Measurements from ENCODE around the gene AMH. TPM values are rescaled to one million over a fixed set of nuclear protein-coding genes. Genes with fewer than 3 reads are reported as not detected.

Gene AMH
- total and polyA plus RNA-seq, 4 donors, result 0.08 to 0.59 (median 0.47) TPM; not detected in 1

DNA sequence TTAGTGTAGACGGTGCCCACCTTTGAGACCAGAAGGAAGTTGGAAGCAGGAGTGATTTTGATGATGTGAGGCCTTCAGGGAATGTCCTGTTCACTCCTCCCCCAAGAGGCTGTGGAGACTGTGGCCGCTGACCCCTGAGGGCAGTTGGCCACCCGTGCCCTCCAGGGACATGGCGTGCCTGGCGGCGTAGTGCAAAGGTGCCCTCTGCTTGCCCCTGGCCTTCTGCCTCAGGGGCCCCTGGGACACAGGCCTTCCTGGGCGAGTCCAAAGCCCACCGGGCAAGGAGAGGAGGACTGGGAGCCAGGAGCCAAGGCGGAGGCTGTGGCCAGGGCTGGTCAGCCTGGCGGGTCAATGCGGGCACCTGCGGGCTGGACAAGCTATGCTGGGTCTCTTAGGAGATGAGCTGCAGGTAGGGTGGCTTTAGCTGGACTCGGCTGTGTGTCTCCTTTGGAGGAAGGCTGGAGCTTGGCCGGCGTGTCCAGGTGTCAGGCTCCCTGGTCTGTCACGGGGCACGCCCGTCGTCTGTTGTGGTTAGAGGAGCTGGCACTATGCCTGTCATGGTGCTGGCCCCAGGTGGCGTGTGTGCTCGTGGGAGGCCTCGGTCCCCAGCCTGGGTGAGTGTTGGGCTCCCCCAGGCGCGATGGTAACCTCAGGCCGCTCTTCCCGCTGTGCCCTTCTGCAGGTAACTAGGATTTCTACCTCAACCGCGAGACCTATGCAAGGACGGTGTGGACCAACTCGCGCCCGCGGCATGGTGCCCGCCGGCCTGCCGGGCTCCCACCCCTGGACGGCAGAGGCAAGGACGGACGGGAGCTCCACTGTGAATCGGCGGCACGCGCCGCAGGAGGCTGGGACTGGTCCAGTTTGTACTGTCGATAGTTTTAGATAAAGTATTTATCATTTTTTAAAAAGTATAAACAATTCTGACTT is 19.8 kb upstream of the AMH start:
- H3K36me3 ChIP-seq (ENCODE audit: control insufficient read depth in 4 of 4, insufficient read depth in 3 of 4, low read depth in 1 of 4, low read length in 3 of 4), result peaks cover 0 to 26% (median 13%) of the 10 kb centered on the region in 4 donors
- peak overlapping the region; percentile 44 to 82 for H3K27ac ChIP-seq (ENCODE audit: low read depth in 1 of 2, low read length in 2 of 2)
- TF ChIP-seq, protein P1, sequence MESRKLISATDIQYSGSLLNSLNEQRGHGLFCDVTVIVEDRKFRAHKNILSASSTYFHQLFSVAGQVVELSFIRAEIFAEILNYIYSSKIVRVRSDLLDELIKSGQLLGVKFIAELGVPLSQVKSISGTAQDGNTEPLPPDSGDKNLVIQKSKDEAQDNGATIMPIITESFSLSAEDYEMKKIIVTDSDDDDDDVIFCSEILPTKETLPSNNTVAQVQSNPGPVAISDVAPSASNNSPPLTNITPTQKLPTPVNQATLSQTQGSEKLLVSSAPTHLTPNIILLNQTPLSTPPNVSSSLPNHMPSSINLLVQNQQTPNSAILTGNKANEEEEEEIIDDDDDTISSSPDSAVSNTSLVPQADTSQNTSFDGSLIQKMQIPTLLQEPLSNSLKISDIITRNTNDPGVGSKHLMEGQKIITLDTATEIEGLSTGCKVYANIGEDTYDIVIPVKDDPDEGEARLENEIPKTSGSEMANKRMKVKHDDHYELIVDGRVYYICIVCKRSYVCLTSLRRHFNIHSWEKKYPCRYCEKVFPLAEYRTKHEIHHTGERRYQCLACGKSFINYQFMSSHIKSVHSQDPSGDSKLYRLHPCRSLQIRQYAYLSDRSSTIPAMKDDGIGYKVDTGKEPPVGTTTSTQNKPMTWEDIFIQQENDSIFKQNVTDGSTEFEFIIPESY (IDR thresholded peaks at IDR 0.05), result no peak
- TF ChIP-seq, protein P2, sequence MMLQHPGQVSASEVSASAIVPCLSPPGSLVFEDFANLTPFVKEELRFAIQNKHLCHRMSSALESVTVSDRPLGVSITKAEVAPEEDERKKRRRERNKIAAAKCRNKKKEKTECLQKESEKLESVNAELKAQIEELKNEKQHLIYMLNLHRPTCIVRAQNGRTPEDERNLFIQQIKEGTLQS (IDR thresholded peaks at IDR 0.05), result no peak
- TF ChIP-seq FOXA1 (IDR thresholded peaks at IDR 0.05), result no peak
- peak; percentile 72 to 93 for TF ChIP-seq HNF4A (conservative IDR thresholded peaks at IDR 0.05)
- peak; percentile 46 for TF ChIP-seq SP1 (IDR thresholded peaks at IDR 0.05)
- no peak for TF ChIP-seq NR2F2 (IDR thresholded peaks at IDR 0.05)
- TF ChIP-seq, protein P3, sequence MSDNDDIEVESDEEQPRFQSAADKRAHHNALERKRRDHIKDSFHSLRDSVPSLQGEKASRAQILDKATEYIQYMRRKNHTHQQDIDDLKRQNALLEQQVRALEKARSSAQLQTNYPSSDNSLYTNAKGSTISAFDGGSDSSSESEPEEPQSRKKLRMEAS (IDR thresholded peaks at IDR 0.05), result no peak
- no peak for TF ChIP-seq RAD21 (IDR thresholded peaks at IDR 0.05)
- TF ChIP-seq, protein P4, sequence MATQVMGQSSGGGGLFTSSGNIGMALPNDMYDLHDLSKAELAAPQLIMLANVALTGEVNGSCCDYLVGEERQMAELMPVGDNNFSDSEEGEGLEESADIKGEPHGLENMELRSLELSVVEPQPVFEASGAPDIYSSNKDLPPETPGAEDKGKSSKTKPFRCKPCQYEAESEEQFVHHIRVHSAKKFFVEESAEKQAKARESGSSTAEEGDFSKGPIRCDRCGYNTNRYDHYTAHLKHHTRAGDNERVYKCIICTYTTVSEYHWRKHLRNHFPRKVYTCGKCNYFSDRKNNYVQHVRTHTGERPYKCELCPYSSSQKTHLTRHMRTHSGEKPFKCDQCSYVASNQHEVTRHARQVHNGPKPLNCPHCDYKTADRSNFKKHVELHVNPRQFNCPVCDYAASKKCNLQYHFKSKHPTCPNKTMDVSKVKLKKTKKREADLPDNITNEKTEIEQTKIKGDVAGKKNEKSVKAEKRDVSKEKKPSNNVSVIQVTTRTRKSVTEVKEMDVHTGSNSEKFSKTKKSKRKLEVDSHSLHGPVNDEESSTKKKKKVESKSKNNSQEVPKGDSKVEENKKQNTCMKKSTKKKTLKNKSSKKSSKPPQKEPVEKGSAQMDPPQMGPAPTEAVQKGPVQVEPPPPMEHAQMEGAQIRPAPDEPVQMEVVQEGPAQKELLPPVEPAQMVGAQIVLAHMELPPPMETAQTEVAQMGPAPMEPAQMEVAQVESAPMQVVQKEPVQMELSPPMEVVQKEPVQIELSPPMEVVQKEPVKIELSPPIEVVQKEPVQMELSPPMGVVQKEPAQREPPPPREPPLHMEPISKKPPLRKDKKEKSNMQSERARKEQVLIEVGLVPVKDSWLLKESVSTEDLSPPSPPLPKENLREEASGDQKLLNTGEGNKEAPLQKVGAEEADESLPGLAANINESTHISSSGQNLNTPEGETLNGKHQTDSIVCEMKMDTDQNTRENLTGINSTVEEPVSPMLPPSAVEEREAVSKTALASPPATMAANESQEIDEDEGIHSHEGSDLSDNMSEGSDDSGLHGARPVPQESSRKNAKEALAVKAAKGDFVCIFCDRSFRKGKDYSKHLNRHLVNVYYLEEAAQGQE (IDR thresholded peaks at IDR 0.05), result no peak
- TF ChIP-seq GABPA (IDR thresholded peaks at IDR 0.05 in 1 of 2, conservative IDR thresholded peaks at IDR 0.05 in 1 of 2), result no peak
- no peak for TF ChIP-seq YY1 (IDR thresholded peaks at IDR 0.05)
- TF ChIP-seq JUND (IDR thresholded peaks at IDR 0.05), result no peak
- no peak for TF ChIP-seq EGR1 (IDR thresholded peaks at IDR 0.05; ENCODE audit: low read depth in 2 of 2)
- TF ChIP-seq RXRA (IDR thresholded peaks at IDR 0.05), result peak; percentile 64 to 85
- TF ChIP-seq, protein P5, sequence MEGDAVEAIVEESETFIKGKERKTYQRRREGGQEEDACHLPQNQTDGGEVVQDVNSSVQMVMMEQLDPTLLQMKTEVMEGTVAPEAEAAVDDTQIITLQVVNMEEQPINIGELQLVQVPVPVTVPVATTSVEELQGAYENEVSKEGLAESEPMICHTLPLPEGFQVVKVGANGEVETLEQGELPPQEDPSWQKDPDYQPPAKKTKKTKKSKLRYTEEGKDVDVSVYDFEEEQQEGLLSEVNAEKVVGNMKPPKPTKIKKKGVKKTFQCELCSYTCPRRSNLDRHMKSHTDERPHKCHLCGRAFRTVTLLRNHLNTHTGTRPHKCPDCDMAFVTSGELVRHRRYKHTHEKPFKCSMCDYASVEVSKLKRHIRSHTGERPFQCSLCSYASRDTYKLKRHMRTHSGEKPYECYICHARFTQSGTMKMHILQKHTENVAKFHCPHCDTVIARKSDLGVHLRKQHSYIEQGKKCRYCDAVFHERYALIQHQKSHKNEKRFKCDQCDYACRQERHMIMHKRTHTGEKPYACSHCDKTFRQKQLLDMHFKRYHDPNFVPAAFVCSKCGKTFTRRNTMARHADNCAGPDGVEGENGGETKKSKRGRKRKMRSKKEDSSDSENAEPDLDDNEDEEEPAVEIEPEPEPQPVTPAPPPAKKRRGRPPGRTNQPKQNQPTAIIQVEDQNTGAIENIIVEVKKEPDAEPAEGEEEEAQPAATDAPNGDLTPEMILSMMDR (IDR thresholded peaks at IDR 0.05; ENCODE audit: low read depth, low read length, missing input control), result no peak
- TF ChIP-seq FOXA2 (IDR thresholded peaks at IDR 0.05), result no peak
- no peak for TF ChIP-seq TAF1 (conservative IDR thresholded peaks at IDR 0.05)
- TF ChIP-seq HNF4G (IDR thresholded peaks at IDR 0.05), result no peak
- DNase-seq (ENCODE audit: low spot score), result no peak
- no peak overlapping the region for H3K4me3 ChIP-seq (ENCODE audit: low read depth in 1 of 3, low read length in 3 of 3)
- 73% methylated on average over 45 of the region's 45 CpGs for WGBS
- H3K27me3 ChIP-seq (ENCODE audit: control insufficient read depth in 4 of 4, insufficient read depth in 4 of 4, low read length in 3 of 4), result no peaks in the 10 kb centered on the region
- H3K9me3 ChIP-seq (ENCODE audit: control insufficient read depth in 4 of 4, low read length in 3 of 4), result no peaks in the 10 kb centered on the region
- H3K9ac ChIP-seq (ENCODE audit: low read depth in 1 of 2, low read length in 2 of 2), result no peak overlapping the region
- H3K4me1 ChIP-seq (ENCODE audit: control insufficient read depth in 4 of 4, insufficient read depth in 4 of 4, low read length in 3 of 4), result peaks cover 7 to 36% (median 16%) of the 10 kb centered on the region in 4 donors
